K562 (cell line): ENCODE measurements around the gene VDAC1. TPM values are rescaled to one million over a fixed set of nuclear protein-coding genes. Genes with fewer than 3 reads are reported as not detected.

Experiments used
- CBX1 ChIP-seq: sonication (generic); IDR thresholded peaks from 2 replicates; pipeline ENCODE4 v1.6.1; 2016; ENCODE audit warnings: antibody characterized with exemption, low read depth, mild to moderate bottlenecking
- CCNT2 ChIP-seq: IDR thresholded peaks from 2 replicates; pipeline ENCODE4 v1.6.1; 2011; ENCODE audit warnings: borderline replicate concordance, low read depth, mild to moderate bottlenecking, moderate library complexity, mixed read lengths, low read length; ENCODE audit not compliant: insufficient read length; ENCODE audit errors: extremely low read depth
- DIDO1 ChIP-seq: fragments of 450-650 bp; IDR thresholded peaks from 2 replicates; pipeline ENCODE4 v1.6.1; 2016; ENCODE audit warnings: low read depth, missing biosample characterization, missing genetic modification characterization
- KLF13 ChIP-seq: fragments of 450-650 bp; IDR thresholded peaks from 2 replicates; pipeline ENCODE4 v1.6.1; 2016; ENCODE audit warnings: missing genetic modification characterization, low read depth, mild to moderate bottlenecking, missing compliant biosample characterization, moderate library complexity, borderline replicate concordance
- SIN3B ChIP-seq: fragments of 450-650 bp; IDR thresholded peaks from 2 replicates; pipeline ENCODE4 v1.6.1; 2017; ENCODE audit warnings: low read depth, mild to moderate bottlenecking, moderate library complexity
- SREBF1 ChIP-seq: fragments of 150-350 bp; IDR thresholded peaks from 2 replicates; pipeline ENCODE4 v1.6.1; 2014; ENCODE audit warnings: antibody characterized with exemption, low read depth, low read length, borderline replicate concordance
- TCF3 ChIP-seq: sonication (generic); formaldehyde crosslinking; IDR thresholded peaks from 2 replicates; pipeline ENCODE4 v1.4.0; 2020; ENCODE audit warnings: mild to moderate bottlenecking, missing genetic modification reagents
- ZNF121 ChIP-seq: sonication (generic); formaldehyde crosslinking; conservative IDR thresholded peaks from 2 replicates; pipeline ENCODE4 v1.8.0; 2022; ENCODE audit warnings: missing genetic modification reagents
- ZNF133 ChIP-seq: fragments of 250-450 bp; sonication (Bioruptor Pico); IDR thresholded peaks from 2 replicates; pipeline ENCODE4 v1.4.0; 2020; ENCODE audit warnings: mild to moderate bottlenecking
- ZNF76 ChIP-seq: fragments of 250-450 bp; sonication (Bioruptor Pico); IDR thresholded peaks from 2 replicates; pipeline ENCODE4 v1.4.0; 2020; ENCODE audit warnings: mild to moderate bottlenecking, moderate library complexity, borderline replicate concordance
- polyA plus RNA-seq, 8 experiments: library from polyadenylated mRNA; depleted of rRNA in 4 of 8; stranded (reverse) in 5 of 8; unstranded in 3 of 8; fragments of >200 nt; fragmentation: Nextera tagmentation in 2 of 8; fragmentation: Illumina TruSeq in 1 of 8; extraction: Ambion mirVana in 2 of 8; extraction: Trizol in 1 of 8; gene quantifications; 2 replicates each; pipeline versions ENCODE4 v1.2.1 to v1.2.3, GENCODE V29; 2011 to 2014; ENCODE audit warnings: inconsistent platforms in 1 of 8, missing spikeins in 1 of 8
- total RNA-seq, 7 experiments: library from RNA; depleted of rRNA in 6 of 7; stranded (reverse); fragments of >200 nt in 6 of 7; fragmentation: Illumina TruSeq in 2 of 7; extraction: Trizol in 2 of 7; gene quantifications; 2 replicates each; pipeline versions ENCODE4 v1.2.1 to v1.2.3, GENCODE V29; 2011 to 2021; ENCODE audit warnings: low replicate concordance in 1 of 7
- TF ChIP-seq, protein P1 (sequence below): sonication (generic); formaldehyde crosslinking; IDR thresholded peaks from 2 replicates; pipeline ENCODE4 v1.8.1; 2023; ENCODE audit warnings: missing genetic modification reagents, mild to moderate bottlenecking, borderline replicate concordance
- TF ChIP-seq, protein P2 (sequence below), 2 experiments: fragments of 450-650 bp in 1 of 2; sonication (generic) in 1 of 2; formaldehyde crosslinking in 1 of 2; IDR thresholded peaks; 2 replicates each; pipeline versions ENCODE4 v1.7.1 to v1.9.0; 2016 to 2022; ENCODE audit warnings: inconsistent platforms in 1 of 2, mild to moderate bottlenecking in 1 of 2, missing genetic modification reagents in 1 of 2
- TF ChIP-seq, protein P3 (sequence below): sonication (generic); formaldehyde crosslinking; IDR thresholded peaks from 2 replicates; pipeline ENCODE4 v1.8.1; 2022; ENCODE audit warnings: missing genetic modification reagents

Gene VDAC1
- total and polyA plus RNA-seq, 9 of the 15 experiments (the other 6 are each of a cell fraction or from before 2014, with no cell fraction given), result 168 to 366 (median 293) TPM

GRCh38 chr5:133936651-133937015 lies 68.1 kb downstream of the VDAC1 start (continued):
- TF ChIP-seq, protein P1, sequence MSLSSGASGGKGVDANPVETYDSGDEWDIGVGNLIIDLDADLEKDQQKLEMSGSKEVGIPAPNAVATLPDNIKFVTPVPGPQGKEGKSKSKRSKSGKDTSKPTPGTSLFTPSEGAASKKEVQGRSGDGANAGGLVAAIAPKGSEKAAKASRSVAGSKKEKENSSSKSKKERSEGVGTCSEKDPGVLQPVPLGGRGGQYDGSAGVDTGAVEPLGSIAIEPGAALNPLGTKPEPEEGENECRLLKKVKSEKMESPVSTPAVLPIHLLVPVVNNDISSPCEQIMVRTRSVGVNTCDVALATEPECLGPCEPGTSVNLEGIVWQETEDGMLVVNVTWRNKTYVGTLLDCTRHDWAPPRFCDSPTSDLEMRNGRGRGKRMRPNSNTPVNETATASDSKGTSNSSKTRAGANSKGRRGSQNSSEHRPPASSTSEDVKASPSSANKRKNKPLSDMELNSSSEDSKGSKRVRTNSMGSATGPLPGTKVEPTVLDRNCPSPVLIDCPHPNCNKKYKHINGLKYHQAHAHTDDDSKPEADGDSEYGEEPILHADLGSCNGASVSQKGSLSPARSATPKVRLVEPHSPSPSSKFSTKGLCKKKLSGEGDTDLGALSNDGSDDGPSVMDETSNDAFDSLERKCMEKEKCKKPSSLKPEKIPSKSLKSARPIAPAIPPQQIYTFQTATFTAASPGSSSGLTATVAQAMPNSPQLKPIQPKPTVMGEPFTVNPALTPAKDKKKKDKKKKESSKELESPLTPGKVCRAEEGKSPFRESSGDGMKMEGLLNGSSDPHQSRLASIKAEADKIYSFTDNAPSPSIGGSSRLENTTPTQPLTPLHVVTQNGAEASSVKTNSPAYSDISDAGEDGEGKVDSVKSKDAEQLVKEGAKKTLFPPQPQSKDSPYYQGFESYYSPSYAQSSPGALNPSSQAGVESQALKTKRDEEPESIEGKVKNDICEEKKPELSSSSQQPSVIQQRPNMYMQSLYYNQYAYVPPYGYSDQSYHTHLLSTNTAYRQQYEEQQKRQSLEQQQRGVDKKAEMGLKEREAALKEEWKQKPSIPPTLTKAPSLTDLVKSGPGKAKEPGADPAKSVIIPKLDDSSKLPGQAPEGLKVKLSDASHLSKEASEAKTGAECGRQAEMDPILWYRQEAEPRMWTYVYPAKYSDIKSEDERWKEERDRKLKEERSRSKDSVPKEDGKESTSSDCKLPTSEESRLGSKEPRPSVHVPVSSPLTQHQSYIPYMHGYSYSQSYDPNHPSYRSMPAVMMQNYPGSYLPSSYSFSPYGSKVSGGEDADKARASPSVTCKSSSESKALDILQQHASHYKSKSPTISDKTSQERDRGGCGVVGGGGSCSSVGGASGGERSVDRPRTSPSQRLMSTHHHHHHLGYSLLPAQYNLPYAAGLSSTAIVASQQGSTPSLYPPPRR (CRISPR knock-in tag), result no peak
- TF ChIP-seq ZNF121 (CRISPR knock-in tag), result no peak
- no peak for TF ChIP-seq SREBF1
- no peak for TF ChIP-seq CBX1
- TF ChIP-seq ZNF133 (CRISPR knock-in tag), result no peak
- no peak for TF ChIP-seq CCNT2
- no peak for TF ChIP-seq SIN3B
- no peak for TF ChIP-seq ZNF76
- TF ChIP-seq, protein P2, sequence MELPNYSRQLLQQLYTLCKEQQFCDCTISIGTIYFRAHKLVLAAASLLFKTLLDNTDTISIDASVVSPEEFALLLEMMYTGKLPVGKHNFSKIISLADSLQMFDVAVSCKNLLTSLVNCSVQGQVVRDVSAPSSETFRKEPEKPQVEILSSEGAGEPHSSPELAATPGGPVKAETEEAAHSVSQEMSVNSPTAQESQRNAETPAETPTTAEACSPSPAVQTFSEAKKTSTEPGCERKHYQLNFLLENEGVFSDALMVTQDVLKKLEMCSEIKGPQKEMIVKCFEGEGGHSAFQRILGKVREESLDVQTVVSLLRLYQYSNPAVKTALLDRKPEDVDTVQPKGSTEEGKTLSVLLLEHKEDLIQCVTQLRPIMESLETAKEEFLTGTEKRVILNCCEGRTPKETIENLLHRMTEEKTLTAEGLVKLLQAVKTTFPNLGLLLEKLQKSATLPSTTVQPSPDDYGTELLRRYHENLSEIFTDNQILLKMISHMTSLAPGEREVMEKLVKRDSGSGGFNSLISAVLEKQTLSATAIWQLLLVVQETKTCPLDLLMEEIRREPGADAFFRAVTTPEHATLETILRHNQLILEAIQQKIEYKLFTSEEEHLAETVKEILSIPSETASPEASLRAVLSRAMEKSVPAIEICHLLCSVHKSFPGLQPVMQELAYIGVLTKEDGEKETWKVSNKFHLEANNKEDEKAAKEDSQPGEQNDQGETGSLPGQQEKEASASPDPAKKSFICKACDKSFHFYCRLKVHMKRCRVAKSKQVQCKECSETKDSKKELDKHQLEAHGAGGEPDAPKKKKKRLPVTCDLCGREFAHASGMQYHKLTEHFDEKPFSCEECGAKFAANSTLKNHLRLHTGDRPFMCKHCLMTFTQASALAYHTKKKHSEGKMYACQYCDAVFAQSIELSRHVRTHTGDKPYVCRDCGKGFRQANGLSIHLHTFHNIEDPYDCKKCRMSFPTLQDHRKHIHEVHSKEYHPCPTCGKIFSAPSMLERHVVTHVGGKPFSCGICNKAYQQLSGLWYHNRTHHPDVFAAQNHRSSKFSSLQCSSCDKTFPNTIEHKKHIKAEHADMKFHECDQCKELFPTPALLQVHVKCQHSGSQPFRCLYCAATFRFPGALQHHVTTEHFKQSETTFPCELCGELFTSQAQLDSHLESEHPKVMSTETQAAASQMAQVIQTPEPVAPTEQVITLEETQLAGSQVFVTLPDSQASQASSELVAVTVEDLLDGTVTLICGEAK (IDR thresholded peaks at IDR 0.05), result peak; percentile 32; the same call in 1 of the 2 replicates
- TF ChIP-seq, protein P2 (CRISPR knock-in tag; IDR thresholded peaks at IDR 0.05), result no peak
- no peak for TF ChIP-seq DIDO1 (tag)
- TF ChIP-seq, protein P3, sequence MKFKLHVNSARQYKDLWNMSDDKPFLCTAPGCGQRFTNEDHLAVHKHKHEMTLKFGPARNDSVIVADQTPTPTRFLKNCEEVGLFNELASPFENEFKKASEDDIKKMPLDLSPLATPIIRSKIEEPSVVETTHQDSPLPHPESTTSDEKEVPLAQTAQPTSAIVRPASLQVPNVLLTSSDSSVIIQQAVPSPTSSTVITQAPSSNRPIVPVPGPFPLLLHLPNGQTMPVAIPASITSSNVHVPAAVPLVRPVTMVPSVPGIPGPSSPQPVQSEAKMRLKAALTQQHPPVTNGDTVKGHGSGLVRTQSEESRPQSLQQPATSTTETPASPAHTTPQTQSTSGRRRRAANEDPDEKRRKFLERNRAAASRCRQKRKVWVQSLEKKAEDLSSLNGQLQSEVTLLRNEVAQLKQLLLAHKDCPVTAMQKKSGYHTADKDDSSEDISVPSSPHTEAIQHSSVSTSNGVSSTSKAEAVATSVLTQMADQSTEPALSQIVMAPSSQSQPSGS, result no peak
- no peak for TF ChIP-seq KLF13
- TF ChIP-seq TCF3 (CRISPR knock-in tag), result peak; percentile 88
